OCI-LY1 (cell line): ENCODE data around the gene MTERF4.

Experiments used
- CTCF ChIP-seq: fragments of 200-600 bp; sonication (generic), shearing (Covaris generic); IDR thresholded peaks from 2 replicates; pipeline ENCODE4 v1.5.1; 2017; ENCODE audit warnings: mild to moderate bottlenecking, antibody characterized with exemption, low read length, moderate library complexity, mixed read lengths
- EZH2 ChIP-seq: fragments of 200-600 bp; sonication (generic), shearing (Covaris generic); IDR thresholded peaks from 2 replicates; pipeline ENCODE4 v1.8.0; 2017; ENCODE audit warnings: borderline replicate concordance, mixed run types, mild to moderate bottlenecking, antibody characterized with exemption, low read length, moderate library complexity, mixed read lengths

- TF ChIP-seq CTCF (no peak), EZH2 (no peak)
These were observed 9.3 kb upstream of the MTERF4 start for GRCh38 chr2:241111440-241111805.
